GM12892 (cell line): ENCODE measurements around the gene C3orf20.
"Not testable (repeated sequence)": the region's sequence is repeated elsewhere in the genome, so short reads cannot be mapped to it uniquely, and the experiment has no call there.

Source experiments
- DNase-seq: peaks from one replicate; pipeline ENCODE4 v3.0.0; 2011; ENCODE audit not compliant: insufficient read length
- FAIRE-seq: peaks from 2 replicates; lab custom pipeline; 2011; peaks lifted over from hg19 to GRCh38; lab: Jason Lieb, UNC
- POLR2A ChIP-seq: IDR thresholded peaks from 2 replicates; pipeline ENCODE4 v1.6.1; 2011; ENCODE audit warnings: low read depth, low read length, control low read depth
- POLR2AphosphoS5 ChIP-seq: IDR thresholded peaks from 2 replicates; pipeline ENCODE4 v1.6.1; 2011; ENCODE audit warnings: low read depth, low read length, control low read depth
- TAF1 ChIP-seq: IDR thresholded peaks from 2 replicates; pipeline ENCODE4 v1.6.1; 2011; ENCODE audit warnings: low read depth, mild to moderate bottlenecking, control low read depth, low read length, borderline replicate concordance

The C3orf20 gene

DNA sequence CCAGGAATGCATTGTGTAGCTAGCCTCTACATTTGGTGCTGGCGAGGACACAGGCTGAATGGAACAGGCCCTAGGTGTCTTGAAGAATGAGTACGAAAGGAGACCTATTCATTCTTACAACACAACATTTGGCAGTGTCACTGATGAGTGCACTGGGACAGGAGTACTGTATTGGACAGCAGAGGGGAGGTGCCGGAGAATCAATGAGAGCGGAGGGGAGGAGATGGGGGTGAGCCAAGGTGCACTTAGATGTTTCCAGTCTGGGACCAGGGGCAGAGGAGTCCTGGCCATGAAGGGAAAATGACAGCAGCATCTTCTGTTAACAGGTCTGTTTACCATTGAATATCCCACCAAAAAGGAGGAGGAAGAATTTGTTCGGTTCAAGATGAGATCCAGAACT is 53.2 kb downstream of the C3orf20 start:
- FAIRE-seq (no peak), DNase-seq (no peak)
- TF ChIP-seq TAF1 (no peak), POLR2A (no peak), POLR2AphosphoS5 (no peak)

- DNase-seq (no peak), FAIRE-seq (no peak)
Observed at GRCh38 chr3:14730703-14731382, 55.9 kb downstream of the C3orf20 start.

DNA sequence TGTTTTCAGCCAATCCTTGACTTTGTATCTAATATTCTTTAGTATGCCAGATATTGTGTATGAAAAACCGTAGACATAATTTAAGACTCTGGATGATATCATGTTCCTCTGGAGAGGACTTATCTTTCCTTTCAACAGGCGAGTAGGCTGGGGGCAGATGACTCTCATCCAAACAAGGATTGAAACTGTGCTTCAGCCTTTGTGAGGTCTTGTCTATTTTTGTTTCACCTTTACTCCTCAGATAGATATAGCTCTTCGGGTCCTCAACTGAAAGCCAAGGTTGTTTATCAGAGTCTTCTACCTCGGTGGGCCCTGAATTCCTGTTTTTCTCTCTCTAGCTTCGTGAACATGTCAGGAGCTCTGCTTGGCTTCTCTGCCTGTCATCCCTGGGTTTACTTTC is 66.0 kb downstream of the C3orf20 start:
- TF ChIP-seq TAF1: no peak
- TF ChIP-seq POLR2AphosphoS5: no peak
- TF ChIP-seq POLR2A: no peak
- FAIRE-seq: no peak
- DNase-seq: no peak

More at GRCh38 chr3:14730703-14731382, 55.9 kb downstream of the C3orf20 start:
- TF ChIP-seq TAF1 (no peak), POLR2AphosphoS5 (no peak), POLR2A (no peak)

GRCh38 chr3:14741510-14741909 is 66.6 kb downstream of the C3orf20 start:
- TF ChIP-seq POLR2AphosphoS5: no peak
- TF ChIP-seq TAF1: no peak
- DNase-seq (no peak), FAIRE-seq (peak; percentile 9)

DNA sequence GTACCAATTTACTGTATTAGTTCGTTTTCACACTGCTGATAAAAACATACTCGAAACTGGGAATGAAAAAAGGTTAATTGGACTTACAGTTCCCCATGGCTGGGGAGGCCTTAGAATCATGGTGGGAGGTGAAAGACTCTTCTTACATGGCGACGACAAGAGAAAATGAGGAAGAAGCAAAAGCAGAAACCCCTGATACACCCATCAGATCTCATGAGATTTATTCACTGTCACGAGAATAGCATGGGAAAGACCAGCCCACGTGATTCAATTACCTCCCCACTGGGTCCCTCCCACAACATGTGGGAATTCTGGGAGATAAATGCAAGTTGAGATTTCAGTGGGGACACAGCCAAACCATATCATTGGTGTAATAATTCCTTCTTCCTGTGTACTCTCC is 69.6 kb downstream of the C3orf20 start:
- TF ChIP-seq TAF1 (no peak), POLR2AphosphoS5 (no peak), POLR2A (no peak)
- DNase-seq (no peak), FAIRE-seq (peak; percentile 48)

DNA sequence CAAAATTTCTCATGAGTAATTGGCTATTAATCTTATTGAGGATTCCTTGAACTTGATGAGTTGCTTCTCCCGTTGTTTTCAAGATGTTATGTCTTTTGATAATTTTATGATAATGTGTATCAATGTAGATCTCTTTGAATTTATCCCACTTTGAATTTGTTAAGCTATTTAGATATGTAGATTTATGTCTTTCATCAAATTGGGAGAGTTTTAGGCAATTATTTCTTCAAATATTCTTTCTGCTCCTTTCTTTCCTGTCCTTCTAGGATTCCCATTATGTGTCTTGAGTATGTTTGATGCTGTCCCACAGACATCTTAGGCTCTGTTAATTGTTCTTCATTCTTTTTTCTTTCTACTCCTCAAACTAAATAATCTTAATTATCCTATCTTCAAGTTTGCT is 75.7 kb downstream of the C3orf20 start:
- TF ChIP-seq POLR2AphosphoS5 (no peak), TAF1 (no peak), POLR2A (no peak)
- FAIRE-seq (no peak), DNase-seq (no peak)

GRCh38 chr3:14752979-14753378 is 78.0 kb downstream of the C3orf20 start:
- not testable (repeated sequence) for FAIRE-seq, DNase-seq

- no peak for DNase-seq
- no peak for TF ChIP-seq POLR2A
- no peak for TF ChIP-seq POLR2AphosphoS5
- TF ChIP-seq TAF1: no peak
- no peak for FAIRE-seq
Observed at GRCh38 chr3:14757153-14757700, 82.3 kb downstream of the C3orf20 start.

DNA sequence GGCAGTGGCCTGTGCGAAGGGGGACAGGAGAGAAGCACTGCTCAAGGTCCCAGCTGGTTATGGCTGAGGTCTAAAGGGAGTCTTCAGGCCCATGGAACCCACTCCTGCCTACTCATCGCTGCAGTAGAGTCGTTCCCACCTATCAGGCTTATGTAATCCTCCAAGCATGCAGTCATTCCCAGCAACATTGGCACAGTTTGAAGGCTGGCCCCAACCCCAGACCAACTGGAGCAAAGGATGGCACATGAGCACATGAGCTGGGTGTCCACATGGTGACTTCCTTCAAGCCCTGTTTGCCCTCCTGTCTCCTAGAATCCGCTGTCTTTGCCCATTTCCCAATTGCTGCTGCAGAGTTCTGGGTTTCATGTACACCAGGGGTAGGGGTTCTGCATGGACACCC is 83.4 kb downstream of the C3orf20 start:
- FAIRE-seq: no peak
- TF ChIP-seq POLR2A: no peak
- no peak for TF ChIP-seq POLR2AphosphoS5
- no peak for TF ChIP-seq TAF1
- DNase-seq: no peak

- DNase-seq (no peak), FAIRE-seq (no peak)
- TF ChIP-seq POLR2AphosphoS5 (no peak), POLR2A (no peak), TAF1 (no peak)
Observed at GRCh38 chr3:14758959-14759358, 84.0 kb downstream of the C3orf20 start.

- DNase-seq: no peak
- no peak for TF ChIP-seq POLR2AphosphoS5
- TF ChIP-seq POLR2A: no peak
- TF ChIP-seq TAF1: no peak
- FAIRE-seq: no peak
Observed at GRCh38 chr3:14760185-14760584, 85.2 kb downstream of the C3orf20 start.

DNA sequence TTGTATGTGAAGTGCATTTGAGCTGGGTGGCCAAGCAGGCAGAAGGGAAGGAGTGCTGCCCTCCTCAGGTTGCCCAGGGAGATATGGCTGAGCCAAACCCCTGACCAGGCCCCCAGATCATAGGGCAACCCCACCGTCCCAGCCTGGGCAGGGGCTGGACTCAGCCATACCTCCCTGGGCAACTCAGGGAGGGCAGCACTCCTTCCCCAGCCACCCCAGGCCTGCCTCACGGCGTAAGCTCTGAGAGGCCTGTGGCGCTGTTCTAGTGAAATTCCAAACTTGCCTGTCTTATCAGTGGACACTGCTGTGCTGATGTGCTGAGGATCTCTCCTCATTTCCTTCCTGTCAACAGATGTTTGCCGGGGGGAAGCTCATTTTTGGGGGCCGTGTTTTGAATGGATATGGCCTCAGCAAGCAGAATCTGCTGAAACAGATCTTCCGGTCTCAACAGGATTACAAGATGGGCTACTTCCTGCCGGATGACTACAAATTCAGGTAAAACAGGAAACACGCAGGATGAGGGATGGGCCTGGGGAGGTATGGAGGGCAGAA is 86.3 kb downstream of the C3orf20 start:
- TF ChIP-seq POLR2AphosphoS5 (no peak), TAF1 (no peak), POLR2A (no peak)
- FAIRE-seq (no peak), DNase-seq (no peak)
